ENCODE results near the gene MDFI.
A peak's percentile ranks its signal among the peaks of the same experiment; 100 is the strongest.
"Not testable (repeated sequence)": the region's sequence is repeated elsewhere in the genome, so short reads cannot be mapped to it uniquely, and the experiment has no call there.

The MDFI gene

DNA sequence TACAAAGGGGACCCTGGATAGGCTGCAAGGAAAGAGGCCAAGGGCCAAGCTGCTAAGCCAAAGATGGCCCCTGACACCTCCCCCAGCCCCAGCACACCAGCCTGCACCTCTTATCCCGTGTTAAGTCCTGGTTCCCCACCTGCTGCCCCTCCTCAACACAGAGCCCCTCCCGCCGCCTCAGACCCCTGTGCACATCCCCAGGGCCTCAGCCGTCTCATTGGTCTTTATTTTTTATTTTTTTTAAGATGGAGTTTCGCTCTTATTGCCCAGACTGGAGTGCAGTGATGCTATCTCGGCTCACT lies 37.1 kb upstream of the MDFI start:
- FAIRE-seq: no peak

DNA sequence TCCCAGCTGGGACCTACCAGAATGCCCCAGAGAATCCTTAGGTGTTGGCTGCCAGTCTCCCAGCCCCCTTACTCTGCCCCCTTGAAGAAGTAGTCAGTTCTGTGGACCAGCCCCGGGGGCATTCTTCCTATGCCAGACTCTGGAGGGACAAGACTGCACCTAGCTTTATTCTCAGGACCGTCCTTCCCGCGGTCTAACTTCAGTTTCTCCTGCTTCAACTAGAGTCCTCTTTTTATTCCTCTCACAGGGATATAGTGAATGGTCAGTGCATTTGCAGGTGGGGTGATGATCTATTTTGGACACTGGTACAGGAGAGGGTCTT lies 35.9 kb upstream of the MDFI start:
- no peak for FAIRE-seq

More for the DNA sequence above, 37.1 kb upstream of the MDFI start:
- no peak for DNase-seq (ENCODE audit: insufficient read length, low spot score)

DNA sequence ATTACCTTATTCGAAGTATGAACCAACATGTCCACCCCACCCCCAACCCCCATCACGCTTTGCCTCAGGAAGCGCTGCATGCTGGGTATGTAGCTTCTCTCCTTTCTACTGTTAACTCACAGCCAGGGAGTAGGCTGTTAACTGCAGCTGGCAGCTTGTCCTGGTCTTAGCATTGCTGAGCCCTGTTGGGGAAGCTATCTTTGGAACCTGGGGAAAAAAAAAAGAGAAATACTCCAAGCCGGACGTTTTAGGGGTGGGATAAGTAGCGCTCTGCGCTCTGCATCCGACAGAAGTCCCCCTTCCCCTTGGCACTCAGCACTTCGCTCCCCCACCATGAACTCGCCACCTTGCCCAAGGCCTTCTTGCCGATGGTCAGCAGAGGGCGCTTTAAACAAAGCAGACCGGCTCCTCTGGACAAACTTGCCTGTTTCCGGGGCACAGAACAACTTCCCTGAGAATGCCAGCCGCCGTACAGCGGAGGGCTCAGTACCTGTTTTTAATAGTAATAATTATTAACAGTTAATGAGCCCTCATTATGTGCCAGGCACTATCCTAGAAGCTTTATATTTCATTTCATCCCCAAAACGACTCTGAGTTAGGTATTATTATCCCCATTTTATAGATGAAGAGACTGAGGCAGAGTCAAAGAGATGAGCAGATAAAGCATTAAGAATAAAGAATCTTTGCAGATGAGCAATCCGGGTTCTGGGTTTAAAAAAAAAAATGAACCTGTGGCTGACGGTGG lies 35.2 kb upstream of the MDFI start:
- FAIRE-seq (peak; percentile 91), DNase-seq (ENCODE audit: insufficient read length, low spot score) (peak; percentile 88)

More for the DNA sequence above, 35.9 kb upstream of the MDFI start:
- no peak for DNase-seq (ENCODE audit: insufficient read length, low spot score)

DNA sequence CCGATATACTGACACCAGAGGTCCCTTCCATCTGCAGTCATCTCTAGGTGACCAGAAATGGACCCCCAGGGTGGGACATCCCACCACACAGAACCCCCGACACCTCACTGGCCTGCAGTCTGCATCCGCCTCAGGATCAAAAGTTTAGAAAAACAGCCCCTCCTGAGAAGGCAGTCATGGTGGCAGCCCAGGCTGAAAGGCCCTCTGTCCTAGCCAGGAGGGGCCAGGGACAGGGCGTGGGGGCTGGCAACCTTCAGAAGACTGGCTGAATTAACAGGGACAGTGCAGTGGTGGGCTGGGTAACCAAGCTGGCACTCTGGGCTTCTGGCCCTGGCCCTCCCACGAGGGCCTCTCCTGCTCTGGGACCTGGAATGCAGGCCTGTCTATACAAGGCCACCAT lies 34.3 kb upstream of the MDFI start:
- no peak for DNase-seq (ENCODE audit: insufficient read length, low spot score)

DNA sequence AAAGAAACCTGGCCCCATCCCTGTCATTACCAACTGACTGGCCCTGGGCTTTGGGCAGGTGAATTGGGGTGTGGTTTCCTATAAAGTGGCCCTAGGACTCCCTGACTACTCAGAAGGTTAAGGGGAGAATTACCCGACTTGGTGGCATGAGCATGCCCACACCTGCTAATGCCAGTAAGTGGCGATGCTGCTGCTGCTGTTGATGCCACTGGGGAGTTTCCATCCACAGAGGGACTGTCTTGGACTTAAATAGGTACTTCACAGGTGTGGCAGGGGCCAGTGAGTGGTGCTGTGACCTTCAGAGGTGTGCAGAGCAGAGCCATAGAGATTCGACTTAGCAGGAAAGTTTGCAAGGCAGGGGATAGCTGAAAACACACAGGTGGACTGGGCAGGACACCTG lies 32.6 kb upstream of the MDFI start:
- DNase-seq (ENCODE audit: insufficient read length, low spot score) (no peak), FAIRE-seq (no peak)

More for the DNA sequence above, 34.3 kb upstream of the MDFI start:
- FAIRE-seq: no peak

DNA sequence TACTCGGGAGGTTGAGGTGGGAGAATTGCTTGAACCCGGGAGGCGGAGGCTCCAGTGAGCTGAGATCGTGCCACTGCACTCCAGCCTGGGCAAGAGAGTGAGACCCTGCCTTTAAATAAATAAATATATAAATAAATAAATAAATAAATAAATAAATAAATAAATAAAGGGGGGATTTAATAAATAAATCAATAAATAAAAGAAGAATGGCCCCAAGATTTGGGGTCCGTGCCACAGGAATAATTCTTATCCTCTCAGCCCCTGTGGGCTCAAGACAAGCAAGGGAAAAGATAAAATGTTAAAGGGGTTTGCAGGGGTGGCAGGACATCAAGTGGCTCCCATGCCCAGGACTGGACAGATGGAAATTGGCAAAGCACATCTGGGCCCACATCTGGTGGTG lies 31.2 kb upstream of the MDFI start:
- no peak for FAIRE-seq

DNA sequence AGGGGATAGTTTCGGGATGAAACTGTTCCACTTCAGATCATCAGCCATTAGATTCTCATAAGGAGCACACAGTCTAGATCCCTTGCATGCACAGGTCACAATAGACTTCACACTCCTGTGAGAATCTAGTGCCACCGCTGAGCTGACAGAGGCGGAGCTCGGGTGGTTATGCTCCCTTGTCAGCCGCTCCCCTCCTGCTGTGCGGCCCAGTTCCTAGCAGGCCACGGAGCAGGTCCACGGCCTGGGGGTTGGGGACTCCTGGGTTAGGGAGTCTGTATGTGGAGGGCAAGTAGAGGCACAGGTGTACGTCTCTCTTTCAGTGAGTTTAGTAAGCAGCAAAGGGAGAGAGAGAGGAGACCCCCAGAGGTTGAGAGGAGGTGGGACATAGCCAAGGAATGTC lies 30.5 kb upstream of the MDFI start:
- no peak for FAIRE-seq
- no peak for DNase-seq (ENCODE audit: insufficient read length, low spot score)

More for the DNA sequence above, 31.2 kb upstream of the MDFI start:
- no peak for DNase-seq (ENCODE audit: insufficient read length, low spot score)

DNA sequence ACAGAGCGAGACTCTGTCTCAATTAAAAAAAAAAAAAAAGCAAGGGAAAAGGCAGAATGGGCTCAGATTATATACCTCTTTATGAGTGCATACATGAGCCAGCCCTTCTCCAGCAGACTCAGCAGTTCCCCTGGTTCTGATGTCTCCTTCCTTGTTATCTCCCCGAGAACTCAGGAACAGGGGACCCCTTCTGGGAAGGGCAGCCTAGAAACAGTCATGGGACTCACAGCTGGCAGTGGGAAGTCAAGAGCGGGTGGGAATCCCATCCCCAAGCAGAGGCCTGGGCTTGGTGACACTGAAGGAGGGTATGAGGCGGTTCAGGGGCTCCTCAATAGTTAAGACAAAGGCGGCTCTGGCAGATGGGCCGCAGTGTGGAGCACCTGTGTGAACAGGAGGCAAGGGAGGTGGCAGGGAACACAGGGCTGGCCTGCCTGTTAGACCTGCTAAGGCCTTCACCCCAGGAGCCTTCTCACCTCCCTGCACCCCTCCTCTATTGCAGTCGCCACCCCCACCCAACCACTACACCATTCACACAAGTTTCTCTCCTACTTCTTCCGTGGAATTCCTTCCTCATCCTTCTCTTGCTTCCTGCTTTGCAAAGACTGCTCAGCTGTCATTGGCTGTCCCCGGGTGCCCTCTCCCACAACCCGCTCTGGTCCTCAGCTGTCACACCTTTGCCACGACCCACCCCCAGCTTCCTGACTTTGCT lies 29.7 kb upstream of the MDFI start:
- FAIRE-seq (peak; percentile 42), DNase-seq (ENCODE audit: insufficient read length, low spot score) (no peak)

DNA sequence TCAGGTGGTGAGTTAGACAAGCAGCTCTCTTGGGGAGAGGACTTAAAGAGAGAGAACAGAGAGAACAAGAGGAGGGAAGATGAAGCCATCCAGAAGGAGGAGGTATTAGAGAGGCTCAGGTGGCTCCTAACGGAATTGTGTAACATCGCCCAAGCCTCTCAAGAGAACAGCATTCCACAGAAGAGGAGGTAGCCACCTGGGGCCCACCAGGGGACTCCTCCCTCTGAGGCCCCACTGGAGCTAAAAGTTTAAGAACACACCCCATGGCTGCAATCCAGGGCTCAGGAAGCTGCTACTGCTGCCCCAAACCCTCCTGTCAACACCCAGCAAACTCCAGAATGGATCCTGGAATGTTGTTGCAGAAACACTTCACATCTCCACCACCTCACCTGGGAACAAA lies 23.6 kb upstream of the MDFI start:
- DNase-seq (ENCODE audit: insufficient read length, low spot score) (no peak), FAIRE-seq (no peak)

DNA sequence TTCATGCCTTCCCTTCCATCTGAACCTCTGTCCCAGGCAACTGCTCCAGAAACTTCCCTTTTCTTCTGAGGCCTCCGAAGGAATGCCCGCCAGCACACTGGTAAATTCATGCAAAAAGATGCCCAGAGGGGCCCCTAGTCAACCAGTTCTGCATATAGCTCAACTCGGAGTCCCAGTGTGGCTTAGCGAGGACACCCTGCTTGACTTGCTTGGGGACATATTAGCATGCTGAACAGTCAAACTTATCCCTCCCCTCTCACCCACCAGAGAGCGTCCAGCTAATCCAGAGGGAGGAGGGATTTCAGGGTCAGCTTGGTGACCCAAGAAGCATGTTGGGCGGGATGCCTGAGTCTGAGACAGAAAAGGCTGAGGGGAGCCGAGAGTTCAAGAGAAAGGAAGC lies 23.0 kb upstream of the MDFI start:
- FAIRE-seq (no peak), DNase-seq (ENCODE audit: insufficient read length, low spot score) (no peak)

DNA sequence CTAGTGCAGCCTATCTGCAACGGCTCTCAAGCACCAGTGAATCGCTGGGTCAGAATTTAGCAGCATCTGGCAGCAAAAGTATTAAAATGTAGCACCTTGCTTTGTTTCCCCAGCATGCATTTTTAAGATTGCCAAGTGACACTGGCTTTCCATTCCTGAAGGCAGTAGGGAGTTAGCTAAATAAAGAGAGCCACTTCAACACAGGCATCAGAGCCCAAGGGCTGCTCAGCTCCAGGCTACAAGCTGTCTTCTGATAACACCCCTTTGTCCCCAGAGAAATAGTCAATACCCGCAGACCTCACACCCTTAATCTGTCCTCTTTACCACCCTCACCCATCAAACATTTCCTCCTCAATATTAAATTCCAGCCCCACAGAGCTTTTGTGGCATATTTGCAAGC lies 19.7 kb upstream of the MDFI start:
- no peak for FAIRE-seq

DNA sequence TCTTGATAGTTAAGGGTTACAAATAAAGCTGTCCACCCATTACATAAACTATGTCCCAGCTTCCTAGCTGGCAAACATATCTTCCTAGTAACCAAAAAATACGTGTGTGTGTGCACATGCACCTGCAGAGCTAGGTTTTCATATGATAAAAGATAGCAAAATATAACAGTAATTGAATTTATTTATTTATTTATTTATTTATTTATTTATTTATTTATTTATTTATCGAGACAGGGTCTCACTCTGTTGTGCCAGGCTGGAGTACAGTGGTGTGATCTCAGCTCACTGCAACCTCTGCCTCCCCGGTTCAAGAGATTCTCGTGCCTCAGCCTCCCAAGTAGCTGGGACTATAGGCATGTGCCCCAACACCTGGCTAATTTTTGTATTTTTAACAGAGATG lies 19.1 kb upstream of the MDFI start:
- not testable (repeated sequence) for DNase-seq (ENCODE audit: insufficient read length, low spot score); FAIRE-seq

More for the DNA sequence above, 19.7 kb upstream of the MDFI start:
- DNase-seq (ENCODE audit: insufficient read length, low spot score): no peak

DNA sequence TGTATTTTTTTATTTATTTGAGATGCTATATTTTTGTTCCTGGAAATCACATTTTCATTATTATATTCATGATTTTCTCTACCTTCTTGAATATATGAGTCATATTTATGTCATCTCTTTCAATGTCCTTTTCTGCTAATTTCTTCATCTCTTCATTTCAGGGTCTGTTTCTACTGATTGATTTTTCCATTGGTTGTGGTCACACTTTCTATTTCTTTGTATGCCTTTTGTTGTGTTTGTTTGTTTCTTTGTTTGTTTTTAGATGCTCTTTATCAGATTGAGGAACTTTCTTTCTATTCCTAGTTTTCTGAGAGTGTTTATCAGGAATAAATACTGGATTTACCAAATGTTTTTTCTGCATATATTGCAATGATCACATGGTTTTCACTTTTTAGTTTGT lies 16.9 kb upstream of the MDFI start:
- no peak for FAIRE-seq
- DNase-seq (ENCODE audit: insufficient read length, low spot score): no peak

DNA sequence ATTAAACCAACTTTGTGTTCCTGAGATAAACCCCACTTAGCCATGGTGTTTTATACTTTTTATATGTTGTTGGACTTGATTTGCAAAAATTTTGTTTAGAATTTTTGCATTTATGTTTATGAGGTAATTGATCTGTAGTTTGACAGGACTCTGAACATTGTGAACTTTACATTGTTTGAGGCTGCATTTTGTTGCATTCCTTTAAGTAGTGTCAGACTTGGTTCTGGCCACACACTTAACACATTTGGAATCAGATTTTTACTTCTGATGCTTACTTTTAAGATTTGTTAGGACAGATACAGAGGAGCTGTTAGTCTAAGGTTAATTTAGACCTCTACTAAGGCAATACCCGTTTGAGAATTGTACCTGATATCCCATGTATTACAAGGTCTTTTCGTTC lies 16.5 kb upstream of the MDFI start:
- DNase-seq (ENCODE audit: insufficient read length, low spot score) (no peak), FAIRE-seq (no peak)

DNA sequence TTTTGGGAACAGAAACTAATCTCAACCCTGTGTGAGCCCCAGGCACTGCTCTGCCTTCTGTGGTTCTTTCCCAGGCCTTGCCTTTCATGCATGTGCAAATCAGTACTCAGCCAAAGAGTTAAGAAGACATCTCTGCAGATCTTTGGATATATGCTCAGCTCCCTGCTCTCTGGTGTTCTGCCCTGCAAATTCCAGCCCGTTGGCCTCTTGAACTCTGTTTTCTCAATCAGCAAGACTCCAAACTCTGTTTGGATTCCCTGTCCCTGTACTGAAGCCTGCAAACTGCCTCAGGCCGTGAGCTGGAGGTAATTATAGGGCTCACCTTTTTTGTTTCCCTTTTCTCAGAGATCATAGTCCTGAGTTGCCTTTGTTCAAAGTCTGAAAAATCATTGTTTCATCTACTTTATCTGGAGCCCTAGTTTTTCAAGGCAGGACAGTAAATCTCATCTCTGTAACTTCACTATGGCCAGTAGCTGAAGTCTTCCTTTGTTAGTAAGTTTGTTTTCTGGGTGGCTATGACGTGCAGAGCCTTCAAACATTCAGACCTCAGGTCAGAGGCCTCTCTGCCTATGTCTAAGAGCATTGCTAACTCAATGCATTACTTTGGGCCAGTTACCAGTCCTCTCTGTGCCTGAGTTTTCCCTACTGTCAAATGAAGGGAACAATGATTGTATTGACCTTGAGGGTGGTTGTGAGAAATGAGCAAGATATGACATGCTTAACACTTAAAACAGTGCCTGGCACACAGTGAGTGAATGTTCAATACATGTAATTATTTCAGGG lies 15.9 kb upstream of the MDFI start:
- no peak for DNase-seq (ENCODE audit: insufficient read length, low spot score)
- no peak for FAIRE-seq

DNA sequence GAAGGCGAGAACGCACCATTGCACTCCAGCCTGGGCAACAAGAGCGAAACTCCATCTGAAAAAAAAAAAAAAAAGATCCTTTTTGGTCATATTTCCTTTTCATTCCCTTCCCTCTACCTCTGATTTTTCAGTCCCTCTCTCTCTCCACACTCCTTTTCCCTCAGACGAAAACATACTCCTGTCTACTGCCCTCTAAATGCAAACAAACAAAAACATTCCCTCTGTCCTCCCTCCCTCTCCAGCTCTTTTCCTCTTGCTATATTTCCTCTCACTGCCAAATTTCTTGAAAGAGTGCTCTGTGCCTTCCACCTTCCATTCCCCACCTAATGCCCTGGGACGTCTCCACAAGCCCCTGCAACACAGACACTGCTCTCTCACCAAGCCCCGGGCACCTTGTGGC lies 14.9 kb upstream of the MDFI start:
- FAIRE-seq (no peak), DNase-seq (ENCODE audit: insufficient read length, low spot score) (no peak)

DNA sequence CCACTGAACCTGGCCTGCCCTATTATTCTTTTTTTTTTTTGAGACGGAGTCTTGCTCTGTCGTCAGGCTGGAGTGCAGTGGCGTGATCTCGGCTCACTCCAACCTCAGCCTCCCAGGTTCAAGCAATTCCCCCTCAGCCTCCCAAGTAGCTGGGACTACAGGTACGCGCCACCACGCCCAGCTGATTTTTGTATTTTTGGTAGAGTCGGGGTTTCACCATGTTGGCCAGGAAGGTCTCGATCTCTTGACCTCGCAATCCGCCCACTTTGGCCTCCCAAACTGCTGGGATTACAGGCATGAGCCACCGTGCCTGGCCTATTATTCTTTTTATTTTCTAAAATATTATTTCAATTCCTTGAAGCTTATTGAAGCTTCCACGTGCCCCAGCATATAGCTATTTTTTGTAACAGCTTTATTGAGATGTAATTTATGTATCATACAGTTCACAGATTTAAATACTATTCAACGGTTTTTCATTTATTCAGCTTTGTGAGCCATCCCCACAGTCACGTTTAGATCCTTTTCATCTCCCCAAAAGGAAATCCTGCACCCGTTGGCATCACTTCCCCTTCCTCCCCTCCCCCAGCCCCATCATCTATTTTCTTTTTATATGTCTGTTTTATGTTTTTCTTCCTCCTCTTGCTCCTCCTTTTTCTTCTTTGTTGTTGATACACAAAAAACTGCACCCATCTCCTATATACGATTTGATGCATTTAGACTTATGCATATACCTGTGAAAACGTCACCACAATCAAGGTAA lies 13.5 kb upstream of the MDFI start:
- FAIRE-seq: no peak
- DNase-seq (ENCODE audit: insufficient read length, low spot score): no peak

DNA sequence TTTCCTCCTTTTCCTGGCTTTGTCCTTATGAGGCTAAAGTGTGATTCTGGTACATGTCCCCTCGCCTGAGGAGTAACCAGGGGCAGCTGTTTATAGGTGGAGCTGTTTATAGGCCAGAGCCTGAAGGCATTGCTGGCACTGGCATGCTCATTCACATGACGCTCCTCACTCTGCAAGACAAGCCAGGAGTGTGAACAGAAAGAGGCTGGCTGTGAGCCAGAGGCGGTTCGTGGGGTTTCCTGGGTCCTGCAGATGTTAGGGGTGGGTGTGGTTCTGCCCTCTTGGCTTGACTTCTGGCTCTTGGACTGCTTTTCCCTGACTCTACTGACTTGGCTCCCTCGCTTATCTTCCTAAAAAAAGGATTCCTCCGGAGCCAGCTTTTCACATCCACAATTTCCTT lies 12.8 kb upstream of the MDFI start:
- FAIRE-seq (no peak), DNase-seq (ENCODE audit: insufficient read length, low spot score) (no peak)

DNA sequence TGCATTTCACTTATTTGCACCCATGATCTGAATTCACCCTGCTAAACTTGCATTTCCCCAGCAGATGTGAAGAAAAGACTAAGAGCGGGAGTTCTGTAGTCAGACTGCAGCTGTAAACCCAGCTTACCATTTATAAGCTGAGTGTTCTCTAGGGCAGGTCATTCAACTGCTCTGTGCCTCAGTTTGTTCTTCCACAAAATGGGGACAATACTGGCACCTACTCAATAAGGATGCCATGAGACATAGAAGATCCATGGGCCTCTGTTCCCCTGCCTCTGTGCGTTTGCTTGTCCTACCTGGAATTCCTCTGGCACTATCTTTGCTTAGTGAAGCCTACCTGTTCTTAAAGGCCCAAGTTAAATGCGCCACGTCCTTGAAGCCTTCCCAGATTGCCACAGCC lies 12.2 kb upstream of the MDFI start:
- no peak for DNase-seq (ENCODE audit: insufficient read length, low spot score)
- FAIRE-seq: no peak

DNA sequence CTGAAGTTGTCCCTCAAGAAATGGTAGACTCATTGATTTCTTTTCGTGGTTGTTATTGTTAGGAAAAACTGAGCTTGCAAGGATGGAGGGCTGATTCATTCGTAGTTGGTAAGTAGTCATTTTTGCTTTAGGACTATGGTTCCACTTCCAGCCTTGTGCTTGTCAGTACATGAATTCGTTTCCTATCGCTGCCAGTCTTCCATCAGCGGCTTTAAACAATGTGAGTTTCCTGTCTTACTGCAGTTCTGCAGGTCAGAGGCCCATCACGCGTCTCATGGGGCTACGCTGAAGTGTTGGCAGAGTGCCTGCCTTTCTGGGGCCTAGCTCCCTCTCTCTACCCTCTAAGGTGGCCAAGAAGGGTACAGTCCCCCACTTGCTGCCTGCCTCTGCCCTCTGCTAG lies 11.4 kb upstream of the MDFI start:
- FAIRE-seq (no peak), DNase-seq (ENCODE audit: insufficient read length, low spot score) (no peak)

DNA sequence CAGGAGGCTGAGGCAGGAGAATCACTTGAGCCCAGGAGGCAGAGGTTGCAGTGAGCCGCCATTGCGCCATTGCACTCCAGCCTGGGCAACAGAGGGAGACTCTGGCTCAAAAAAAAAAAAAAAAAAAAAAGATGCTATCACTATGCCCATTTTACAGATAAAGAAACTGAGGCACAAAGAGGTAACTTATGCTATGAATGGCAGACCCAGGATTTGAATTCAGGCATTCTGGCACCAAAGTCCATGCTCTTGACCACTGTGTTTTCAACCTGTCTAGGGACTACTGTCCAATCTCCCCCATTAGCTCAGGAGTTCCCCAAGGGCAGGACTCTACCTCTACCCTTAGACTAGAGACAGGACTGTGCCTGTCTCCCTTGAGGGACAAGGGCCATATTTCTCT lies 9.1 kb upstream of the MDFI start:
- no peak for DNase-seq (ENCODE audit: insufficient read length, low spot score)
- no peak for FAIRE-seq
